ENCODE measurements around the gene PPIP5K2.

- TF ChIP-seq MYC (IDR thresholded peaks at IDR 0.05; ENCODE audit: low read depth, low read length) (no peak), CTCF (IDR thresholded peaks at IDR 0.05; ENCODE audit: low read depth, low read length) (no peak), POLR2A (IDR thresholded peaks at IDR 0.05; ENCODE audit: extremely low read depth, insufficient read length) (no peak), MAX (IDR thresholded peaks at IDR 0.05; ENCODE audit: low read depth, low read length) (no peak)
Observed at GRCh38 chr5:103237778-103238177, 117.7 kb downstream of the PPIP5K2 start.
